Measurements from ENCODE around the gene NOTUM.
A peak's percentile ranks its signal among the peaks of the same experiment; 100 is the strongest.

NOTUM gene

DNA sequence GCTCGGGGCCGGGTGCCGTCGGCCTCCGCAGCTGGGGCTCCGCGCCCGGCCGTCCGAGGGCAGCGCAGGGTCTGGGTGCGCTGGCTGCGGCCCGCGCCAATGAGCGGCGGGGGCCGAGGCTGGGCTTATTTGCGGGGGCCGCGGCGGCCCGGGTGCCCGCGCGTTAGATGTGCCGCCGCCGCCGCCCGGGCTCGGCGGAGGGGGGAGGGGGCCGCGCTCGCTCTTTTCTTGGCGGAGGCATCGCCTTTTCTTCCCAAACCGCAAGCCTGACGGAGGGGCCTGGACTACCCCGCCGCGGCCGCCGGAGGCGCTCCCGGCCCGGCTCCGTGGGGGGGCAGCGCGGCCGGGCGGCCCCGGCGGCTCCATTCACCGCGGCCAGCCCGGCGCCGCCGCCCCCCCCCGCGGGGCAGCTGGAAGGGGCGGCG lies at the start of gene NOTUM:
Gene NOTUM (minus strand): TSS at position 101 of the 425 bp plus-strand sequence. CDS start 278 bp downstream, outside the sequence.
- peak; percentile 67 for DNase-seq

DNA sequence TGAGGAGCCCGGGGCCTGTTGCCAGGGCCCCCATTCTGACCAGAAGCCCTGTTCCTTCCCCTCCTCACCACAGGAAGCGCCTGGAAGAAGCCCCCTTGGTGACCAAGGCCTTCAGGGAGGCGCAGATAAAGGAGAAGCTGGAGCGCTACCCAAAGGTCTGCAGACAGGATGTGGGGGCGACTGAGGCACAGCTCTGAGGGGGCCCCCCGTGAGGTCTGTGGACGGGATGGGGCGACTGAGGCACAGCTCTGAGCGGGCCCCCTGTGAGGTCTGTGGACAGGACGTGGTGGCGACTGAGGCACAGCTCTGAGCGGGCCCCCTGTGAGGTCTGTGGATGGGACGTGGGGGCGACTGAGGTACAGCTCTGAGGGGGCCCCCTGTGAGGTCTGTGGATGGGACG lies 48.4 kb upstream of the NOTUM start:
- DNase-seq: no peak

DNA sequence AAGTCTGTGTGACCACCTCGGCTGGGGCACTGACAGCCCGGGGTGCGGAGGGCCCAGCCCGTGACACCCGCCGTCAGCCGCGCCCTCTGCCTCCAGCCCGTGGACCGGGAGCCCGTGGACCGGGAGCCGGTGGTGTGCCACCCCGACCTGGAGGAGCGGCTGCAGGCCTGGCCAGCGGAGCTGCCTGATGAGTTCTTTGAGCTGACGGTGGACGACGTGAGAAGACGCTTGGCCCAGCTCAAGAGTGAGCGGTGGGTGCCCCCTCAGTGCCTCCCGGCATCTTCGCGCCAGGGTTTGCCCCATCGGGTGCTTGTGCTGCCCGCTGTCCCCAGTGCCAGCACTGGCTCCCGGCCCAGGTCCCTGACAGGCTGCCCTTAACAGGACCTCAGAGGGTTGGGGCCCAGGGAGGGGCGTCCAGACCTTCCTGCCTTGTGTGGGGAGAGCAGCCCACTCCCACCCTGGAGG lies 48.0 kb upstream of the NOTUM start:
- no peak for DNase-seq

DNA sequence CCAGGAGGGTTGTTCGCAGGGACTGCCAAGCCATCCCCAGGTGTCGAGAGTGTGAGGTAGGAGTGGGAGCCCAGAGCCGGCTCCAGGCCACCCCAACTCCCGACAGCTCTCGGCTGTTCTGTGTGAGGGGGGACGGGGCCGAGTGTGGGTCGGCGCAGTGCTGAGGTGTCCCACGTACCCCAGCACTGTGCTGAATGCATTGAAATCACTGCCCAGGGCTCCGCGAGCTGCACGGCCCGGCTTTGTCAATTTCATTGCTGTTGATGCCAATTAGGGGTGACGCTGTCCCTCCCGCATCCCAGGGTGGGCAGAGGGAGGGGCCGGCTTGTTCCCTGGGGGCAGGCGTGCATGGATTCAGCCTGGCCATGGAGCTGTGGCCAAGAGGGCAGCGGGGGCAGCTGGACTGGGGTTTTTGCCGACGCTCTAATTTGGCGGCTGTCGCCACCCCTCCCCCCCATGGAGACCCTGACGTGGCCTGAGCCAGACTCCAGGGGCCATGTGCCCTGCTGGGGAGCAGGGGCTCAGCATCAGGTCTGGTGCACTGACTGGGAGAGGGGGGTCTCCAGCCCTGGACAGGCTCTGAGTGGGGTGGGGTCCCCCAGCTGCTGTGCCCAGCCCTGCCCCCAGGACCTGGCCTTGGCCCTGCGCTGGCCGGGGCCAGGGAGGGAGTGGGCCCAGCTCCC lies 47.4 kb upstream of the NOTUM start:
- no peak for DNase-seq

DNA sequence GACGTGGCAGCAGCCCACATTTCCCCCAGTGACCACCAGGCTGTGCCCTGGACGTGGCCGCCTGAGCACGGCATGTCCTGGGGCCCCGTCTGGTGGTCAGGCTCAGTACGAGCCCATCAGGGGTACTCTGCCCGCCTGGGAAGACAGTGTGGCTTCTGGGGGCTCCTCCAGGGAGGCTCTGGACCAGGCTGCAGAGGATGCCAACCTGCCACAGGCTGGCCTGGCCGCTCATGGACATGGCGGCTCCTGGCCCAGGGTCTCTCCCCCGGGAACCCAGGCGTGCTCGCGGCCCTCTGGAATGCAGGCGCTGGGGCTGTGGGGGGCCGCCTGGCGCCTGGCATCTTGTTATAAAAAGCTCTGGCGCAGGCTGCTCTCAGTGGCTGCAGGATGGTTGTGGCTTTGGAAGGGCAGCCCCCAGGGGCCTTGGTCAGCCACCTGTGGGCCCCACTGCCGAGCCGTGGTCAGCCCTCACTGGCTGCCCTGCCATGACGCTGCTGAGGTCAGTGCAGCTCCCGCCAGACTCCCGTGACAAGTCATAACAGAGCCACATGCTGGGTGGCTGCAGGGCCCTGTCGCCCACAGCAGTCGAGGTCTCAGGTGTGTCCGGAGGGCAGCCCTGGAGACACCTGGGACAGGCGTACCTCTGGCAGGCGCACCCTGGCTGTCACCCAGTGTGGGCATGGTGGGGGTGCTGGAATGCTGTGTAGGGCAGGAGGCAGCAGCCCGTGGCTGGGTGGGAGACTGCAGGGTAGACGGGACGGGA lies 46.7 kb upstream of the NOTUM start:
- DNase-seq: no peak

DNA sequence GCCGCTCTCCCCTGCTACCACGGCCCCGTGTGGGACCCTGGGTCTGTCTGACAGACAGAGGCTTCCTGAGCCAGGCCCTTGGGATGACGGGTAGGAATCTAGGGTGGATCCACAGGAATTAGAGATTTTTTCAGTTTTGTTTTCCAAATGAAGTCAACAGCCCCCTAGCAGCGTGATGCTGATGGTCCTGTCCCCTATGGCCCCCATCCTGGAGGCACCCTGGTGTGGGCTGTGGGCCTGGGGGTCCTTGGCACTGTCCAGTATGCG lies 46.2 kb upstream of the NOTUM start:
- DNase-seq: no peak

DNA sequence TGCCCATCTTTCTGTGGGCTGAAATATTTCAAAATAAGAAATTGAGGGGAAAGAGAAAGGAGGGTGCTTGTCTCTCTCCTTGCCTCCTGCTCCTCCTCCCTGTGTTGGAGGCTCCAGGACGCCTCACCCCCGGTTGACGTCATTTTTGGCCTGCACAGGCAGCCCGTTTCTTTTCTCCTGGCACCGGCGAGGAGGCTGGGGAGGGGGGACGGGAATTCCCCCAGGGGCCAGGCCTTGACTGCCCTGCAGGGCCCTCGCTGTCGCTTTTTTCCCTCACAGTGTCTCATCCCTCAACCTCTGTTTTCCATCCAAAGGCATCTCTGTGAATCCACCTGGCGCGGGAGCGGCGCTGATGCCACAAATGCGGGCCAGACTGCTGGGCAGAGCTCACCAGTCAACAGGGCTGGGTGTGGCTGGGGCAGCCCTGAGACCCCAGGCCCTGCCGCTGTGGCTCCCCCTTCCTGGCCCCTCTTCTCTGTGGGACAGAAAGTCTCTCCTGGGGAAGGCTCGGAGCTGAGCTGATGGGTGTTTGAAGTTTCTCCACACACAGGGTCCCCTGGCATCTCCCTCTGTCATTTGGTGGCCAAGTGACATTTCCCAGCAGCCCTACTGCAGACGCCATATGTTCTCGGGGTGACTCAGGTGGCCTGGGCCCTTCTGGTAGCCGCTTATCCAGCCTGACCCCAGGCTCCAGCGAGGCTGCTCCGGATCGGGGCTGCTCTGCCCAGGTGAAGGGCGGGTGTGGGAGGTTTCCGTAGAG lies 45.7 kb upstream of the NOTUM start:
- no peak for DNase-seq

DNA sequence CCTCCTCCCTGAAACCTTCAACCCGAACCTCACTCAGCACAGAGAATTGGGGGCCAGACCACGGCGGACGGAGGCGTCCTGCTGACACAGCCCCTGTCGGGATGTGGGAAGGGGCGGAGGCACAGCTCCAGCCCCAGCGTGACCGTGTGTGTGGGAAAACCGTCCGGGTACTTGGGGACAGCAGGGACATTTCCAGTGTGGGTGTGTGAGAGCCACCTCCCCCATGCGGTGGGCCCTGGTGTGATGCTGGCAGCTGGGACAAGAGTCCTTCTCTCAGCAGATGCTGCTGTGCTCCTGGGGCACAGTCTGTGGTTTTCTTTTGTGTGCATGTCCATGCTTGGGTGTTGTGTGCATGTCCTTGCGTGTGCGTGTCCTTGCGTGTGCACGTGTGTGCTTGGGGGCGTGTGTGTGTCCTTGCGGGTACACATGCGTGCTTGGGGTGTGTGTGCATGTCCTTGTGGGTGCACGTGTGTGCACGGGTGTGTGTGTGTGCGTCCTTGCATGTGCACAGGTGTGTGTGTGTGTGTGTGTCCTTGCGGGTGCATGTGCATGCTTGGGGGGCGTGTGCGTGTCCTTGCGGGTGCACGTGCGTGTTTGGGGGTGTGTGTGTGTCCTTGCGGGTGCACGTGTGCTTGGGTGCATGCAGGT lies 44.8 kb upstream of the NOTUM start:
- no peak for DNase-seq

DNA sequence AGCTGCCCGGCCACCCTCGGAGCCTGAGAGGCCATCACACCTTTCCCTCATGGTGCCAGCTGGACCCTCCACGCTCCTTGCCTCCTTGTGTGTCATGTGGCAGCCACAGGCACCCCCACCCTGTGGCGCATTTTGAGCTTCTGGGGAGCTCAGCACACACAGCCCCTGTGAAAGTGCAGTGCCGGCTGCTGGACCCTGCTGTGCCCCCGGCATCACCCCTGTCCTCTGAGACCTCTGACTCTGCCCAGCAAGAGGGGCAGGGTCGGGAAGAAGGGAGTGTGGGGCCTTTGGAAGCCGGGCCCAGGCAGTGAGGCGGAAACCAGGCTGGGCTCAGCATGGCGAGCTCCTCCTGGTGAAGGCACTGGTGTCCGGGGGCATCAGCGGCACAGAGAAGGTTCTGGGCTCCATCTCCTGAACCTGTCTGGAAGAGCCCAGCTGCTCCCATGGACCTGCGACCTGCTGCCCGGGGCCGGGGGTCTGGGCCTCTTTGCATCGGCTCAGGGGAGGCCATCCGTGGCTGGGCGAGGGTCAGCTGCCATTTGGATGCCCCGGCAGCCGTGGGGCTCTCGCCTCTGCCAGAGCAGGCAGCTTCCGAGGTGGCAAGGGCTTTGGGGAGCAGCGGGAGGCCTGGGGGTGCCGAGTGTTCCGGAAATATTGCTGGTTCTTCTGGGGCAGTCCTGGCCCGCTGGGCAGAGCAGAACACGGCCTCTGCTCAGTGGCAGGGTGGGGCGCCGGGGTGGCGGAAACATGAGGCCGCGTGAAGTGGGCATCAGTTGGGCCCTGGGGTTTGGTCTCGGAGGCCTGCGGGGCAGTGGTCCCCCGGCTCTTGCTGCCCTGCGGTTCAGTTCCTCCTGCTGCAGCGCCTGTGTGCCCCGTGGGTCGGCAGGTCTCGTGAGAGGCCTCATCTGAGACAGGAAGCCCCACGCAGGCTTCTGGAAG lies 43.8 kb upstream of the NOTUM start:
- no peak for DNase-seq

DNA sequence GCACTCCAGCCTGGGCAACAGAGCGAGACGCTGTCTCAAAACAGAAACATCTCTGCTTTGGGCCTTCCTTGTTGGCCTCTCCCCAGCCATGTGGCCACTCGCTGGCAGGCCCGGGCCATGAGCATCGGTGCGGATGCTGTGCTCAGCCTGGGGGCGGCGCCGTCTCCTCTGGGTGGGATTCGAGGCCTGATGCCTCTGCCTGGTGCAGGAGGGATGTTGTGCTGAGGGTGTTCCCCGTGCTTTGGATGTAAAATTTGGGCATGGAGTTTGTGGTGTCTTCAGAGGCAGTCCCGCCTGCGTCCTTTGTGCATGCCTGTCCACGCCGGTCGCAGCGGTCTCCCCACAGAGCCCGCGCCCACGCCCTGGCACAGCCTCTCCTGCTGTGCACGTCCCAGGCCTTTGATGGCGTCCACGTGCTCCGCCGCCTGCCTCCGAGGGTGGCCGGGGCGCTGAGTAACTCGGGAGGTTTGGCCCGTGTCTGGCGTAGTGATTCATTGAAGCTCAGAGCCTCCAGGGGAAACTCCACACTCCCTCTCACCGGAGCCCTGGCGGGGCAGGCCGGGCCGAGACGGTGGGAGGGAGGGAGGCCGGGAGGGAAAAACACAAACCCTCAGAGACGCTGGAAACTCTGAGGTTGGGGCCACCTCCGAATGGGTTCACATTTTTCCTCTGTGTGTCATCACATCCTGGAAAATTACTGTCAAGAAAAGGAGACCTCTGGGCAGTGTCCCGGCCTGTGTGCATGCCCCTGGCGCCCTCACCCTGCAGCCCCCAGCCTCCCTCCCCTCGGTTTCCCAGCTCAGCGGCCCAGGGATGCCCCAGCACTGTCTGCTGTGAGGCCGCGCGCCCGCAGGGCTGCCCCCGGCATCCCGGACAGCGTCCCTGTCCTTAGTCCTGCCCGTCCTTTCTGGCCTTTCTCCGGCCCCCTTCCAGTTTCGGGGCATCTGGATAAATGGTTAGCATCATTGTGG lies 42.7 kb upstream of the NOTUM start:
- DNase-seq: no peak

DNA sequence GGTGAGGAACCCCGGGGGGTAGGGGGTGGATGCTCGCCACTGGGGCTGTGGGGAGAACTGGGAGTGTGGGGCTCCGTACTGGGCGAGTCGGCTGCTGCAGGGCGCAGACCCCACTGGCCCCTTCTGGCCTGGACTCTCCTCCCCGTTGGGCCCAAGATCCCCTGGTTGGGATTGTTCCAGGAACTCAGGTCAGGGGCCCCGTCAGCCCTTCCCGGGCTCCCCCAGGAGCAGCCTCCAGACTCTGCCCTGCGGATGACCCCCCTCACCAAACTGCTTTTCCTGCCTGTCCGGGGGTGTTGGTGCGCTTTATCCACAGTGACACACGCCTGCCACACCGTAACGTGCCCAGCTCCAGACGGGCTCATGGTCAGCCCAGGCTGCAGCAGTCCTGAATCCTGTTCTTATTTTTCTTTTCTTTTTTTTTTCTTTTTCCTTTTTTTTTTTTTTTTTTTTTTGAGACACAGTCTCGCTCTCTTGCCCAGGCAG lies 40.6 kb upstream of the NOTUM start:
- no peak for DNase-seq

DNA sequence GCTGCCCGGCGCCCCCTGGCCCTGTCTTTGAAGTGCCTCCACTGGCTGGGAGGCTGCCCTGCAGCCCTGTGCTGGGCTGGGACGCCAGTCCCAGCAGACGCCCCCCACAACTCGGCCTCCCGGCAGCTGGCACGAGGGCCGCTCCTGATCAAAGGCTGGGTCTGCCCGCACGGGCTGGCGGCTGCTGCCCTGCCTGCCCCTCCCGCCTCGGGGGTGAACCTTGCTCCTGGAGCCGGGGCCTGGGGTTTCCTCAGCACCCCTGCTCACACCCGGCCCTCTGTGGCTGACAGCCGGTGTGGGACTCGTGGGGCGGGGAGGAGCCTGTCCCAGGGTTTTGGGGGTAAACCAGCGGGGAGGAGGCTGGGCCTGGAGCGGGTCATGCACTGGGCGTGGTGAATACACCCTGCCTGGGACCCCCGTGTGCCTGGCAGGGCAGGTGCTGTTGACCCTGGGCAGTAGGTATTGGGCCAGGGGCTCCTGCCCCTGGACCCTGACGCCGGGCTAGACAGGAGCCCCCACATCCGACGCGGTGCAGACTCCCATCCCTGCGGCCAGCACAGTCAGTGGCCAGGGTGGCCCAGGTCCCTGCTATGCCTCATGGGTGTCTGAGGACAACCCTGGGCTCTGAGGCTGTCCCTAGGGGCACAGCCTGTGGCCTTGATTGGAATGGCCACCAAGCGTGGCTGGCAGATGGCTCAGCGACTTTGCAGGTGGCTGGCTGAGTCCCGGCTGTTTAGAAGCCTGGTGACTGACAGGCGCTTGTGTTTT lies 40.0 kb upstream of the NOTUM start:
- DNase-seq: no peak

DNA sequence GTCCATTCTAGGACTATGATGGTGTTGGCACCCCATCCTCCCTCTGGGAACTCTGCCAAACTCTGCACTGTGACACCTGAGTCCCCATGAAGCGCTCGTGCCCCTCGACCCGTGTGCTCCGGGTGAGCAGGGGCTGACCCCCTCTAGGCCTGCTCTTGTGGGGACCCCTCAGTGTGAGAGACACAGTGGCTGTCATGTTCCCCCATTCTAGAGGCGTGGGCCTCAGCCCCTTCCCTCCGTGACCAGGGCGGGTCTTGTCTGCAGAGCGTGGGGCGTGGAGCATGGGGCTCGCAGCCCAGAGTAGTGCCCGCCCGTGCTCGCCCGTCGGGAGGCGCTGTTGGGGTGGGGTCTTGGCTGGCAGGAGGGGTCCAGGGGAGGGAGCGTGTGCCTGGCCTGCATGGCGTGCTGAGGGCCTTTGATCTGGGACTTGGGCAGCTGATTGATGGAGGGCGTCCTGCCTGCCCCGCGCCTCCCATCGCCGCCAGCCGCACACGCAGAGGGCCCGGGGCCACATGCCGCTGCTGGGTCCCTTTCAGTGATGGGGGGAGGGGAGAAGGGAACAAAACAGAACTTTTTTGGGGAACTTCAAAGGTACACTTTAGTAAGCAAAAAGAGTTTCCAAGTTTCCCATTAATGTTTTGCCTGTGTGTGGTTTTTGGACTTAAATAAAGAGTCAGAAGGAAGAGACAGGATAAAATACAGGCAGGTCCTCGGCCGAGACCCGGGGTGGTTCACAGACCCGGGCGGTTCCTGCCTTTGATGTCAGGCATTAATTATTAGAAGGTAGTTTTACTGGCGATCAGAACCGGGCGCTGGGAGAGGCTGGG lies 39.2 kb upstream of the NOTUM start:
- DNase-seq: no peak

DNA sequence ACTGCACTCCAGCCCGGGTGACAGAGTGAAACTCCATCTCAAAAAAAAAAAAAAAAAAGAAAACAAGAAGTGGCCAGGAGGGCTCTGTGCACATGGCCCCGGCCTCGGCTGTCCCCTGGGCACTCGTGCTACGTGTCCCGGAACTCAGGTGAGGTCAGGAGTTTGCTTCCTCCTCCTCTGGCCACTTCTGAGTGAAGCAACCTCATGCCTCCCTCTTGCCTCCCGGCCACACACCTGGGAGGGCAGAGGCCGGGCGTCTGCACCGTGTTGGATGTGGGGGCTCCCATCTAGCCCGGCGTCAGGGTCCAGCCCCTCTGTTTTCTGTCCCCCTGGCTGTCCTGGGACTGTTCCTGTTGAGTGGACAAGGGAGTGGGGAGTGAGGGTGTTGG lies 38.6 kb upstream of the NOTUM start:
- DNase-seq: no peak

DNA sequence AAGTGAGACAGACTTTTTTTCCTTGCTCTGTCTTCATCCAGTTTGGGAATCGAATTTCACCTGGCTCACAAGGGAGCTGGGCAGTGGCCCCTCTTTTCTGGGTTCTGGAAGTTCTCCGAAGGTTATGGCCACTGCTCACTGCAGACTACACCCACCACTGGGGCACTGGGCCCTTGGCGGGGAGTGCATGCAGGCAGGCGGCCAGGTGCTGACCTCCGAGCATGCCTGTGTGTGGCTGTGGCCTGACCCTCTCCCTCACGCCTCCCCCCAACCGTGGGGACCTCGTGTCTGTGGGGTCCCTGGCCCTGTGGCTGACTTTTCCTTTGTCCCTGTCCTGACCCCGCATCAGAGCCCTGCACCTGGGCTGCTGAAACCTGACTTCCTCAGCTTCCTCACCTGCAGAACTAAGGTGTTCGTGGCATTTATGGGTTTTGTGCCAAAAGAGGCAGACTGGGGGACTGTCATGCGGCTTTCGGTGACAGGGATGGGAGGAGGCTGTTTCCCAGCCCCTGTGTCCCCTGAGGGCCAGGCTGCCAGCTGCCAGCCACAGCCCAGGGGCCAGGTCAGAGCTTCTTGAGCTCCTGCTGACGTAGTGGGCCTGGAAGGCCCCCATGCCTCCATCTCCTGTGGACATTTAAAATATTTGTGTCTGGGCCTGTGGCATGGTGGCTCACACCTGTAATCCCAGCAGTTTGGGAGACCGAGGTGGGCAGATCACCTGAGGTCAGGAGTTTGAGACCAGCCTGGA lies 37.9 kb upstream of the NOTUM start:
- no peak for DNase-seq

DNA sequence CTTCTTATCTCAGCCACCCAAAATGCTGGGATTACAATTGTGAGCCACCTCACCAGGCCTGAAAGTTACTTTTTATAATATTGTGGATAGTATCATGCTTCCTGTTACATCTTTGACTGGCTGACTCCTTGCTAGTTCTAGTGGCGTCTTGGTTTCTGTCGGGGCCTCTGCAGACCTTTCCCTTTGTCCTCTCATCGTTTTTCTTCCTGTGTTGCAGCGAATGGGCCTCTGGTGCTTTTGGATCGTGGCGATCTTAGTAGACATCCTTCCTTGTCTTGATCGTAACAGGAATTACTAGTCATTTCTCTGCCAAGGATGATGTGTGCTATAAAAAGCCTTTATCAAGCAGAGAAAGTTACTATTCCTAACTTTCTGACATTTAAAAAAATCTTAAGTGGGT lies 37.2 kb upstream of the NOTUM start:
- DNase-seq: no peak

DNA sequence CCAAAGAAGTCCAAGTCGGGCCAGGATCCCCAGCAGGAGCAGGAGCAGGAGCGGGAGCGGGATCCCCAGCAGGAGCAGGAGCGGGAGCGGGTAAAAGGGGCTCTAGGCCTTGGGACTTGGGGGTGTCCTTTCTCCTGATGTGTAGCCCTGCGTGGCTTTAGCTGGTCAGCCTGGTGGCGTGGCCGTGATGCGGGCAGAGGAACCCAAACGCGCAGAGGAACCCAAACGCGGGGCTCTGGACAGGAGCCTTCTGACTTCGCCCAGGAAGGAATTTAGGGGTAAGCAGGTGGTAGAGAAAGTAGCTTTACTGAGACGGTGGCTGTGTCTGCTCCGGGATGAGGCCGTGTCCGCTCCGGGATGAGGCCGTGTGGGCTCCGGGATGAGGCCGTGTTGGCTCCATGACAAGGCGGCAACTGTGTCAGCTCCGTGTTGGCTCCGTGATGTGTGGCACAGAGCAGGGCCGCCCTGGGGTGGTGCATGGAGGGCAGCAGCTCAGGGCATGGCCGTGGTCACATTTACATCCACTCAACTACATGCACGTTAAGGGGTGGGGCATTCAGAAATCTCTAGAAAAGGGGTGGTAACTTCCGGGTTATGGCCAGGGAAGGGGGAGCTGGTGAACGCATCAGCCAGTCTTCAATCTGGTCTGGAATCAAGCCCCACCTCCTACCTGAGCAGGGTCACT lies 35.9 kb upstream of the NOTUM start:
- no peak for DNase-seq

DNA sequence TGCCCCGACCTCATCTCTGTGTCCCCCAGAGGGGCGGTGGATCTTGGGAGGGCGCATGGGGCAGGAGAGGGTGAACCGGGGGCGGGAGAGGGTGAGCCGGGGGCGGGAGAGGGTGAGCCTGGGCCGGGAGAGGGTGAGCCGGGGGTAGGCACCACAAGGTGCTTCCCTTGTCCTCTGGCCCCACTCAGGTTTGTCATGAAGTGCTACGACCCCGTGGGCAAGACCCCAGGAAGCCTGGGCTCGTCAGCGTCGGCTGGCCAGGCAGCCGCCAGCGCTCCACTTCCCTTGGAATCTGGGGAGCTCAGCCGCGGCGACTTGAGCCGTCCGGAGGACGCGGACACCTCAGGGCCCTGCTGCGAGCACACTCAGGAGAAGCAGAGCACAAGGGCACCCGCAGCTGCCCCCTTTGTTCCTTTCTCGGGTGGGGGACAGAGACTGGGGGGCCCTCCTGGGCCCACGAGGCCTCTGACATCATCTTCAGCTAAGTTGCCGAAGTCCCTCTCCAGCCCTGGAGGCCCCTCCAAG lies 35.3 kb upstream of the NOTUM start:
- DNase-seq: no peak
